ENCODE measurements around the gene TMEM242. TPM values are rescaled to one million over a fixed set of nuclear protein-coding genes. Genes with fewer than 3 reads are reported as not detected.
A peak's percentile ranks its signal among the peaks of the same experiment; 100 is the strongest.

The TMEM242 gene
- total RNA-seq, 2 experiments from 2014 or later = 8.1 to 8.6 TPM

DNA sequence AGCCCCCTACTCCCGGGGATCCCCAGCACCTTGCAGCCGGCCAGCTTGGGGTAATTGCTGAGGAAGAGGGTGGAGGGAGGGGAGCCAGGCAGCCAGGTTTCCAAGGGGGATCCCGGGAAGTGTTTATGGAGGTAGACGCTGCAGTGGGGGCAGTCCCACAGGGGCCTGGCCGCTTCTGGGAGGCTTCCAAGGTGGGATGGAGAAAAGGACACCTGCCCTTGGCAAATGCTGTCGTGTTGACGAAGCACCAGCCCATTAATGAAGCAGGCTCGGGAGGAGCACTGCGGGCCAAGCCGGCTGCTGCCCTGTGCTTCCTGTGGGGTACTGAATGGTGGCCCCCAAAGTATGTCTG is 82.4 kb downstream of the TMEM242 start:
- Mint-ChIP-seq H3K4me1 (ENCODE audit: low read depth) (peaks cover 3% of the 10 kb centered on the region), H3K36me3 (no peaks in the 10 kb centered on the region), H3K27me3 (peaks cover 6% of the 10 kb centered on the region), H3K9me3 (no peaks in the 10 kb centered on the region), H3K4me3 (no peak overlapping the region), H3K27ac (no peak overlapping the region)
- intact Hi-C loops (cut with micrococcal nuclease) = no loop called here
- DNase-seq = no peak
- ChIA-PET POLR2A (no interaction called here), CTCF (no interaction called here)

DNA sequence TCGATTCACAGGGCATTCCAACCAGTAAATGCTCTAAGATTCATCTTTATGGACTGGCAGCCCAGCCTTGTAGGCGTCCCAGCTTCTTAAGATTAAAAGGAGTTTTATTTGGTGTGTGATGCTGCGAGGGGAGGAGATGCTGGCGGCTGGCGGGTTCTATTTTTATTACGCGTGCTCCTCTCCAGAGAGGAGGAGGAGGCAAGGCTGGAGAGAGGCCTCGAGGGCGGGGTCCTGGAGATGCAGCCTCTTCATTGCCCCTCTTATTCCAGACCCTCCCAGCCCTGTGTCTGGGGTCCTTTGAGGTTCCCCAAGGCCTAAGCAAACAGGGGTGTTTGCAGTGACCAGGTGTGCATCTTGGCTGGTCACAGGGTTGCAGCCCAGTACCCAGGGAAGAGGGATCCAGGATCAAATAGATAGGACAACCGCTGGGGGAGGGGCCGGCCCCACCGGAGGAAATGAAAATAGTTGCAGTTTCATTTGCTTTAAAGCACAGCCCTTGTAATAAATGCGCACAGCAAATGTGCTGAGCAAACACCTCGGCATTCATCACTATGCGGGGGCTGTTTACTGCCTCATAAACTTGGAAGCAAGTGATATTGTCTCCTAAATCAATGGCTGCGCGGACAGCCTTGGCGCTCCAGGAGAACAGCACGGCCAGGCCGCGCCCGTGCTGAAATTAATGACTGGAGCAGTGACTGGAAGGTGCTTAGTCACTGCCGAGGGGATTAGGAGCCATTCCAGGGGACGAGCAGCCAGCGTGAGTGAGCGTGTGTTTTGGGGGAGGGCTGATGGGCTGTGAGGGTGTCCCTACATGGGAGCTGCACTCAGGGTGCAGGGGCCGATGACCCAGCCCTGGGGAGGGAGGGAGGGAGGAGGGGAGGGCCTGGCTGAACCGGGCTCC is 83.0 kb downstream of the TMEM242 start:
- intact Hi-C loops (cut with micrococcal nuclease) = no loop called here
- DNase-seq = peak; percentile 22
- Mint-ChIP-seq H3K27ac (no peak overlapping the region), H3K4me1 (ENCODE audit: low read depth) (peaks cover 8% of the 10 kb centered on the region), H3K27me3 (peaks cover 10% of the 10 kb centered on the region), H3K4me3 (no peak overlapping the region), H3K9me3 (no peaks in the 10 kb centered on the region), H3K36me3 (no peaks in the 10 kb centered on the region)
- POLR2A ChIA-PET = no interaction called here
- CTCF ChIA-PET = no interaction called here

DNA sequence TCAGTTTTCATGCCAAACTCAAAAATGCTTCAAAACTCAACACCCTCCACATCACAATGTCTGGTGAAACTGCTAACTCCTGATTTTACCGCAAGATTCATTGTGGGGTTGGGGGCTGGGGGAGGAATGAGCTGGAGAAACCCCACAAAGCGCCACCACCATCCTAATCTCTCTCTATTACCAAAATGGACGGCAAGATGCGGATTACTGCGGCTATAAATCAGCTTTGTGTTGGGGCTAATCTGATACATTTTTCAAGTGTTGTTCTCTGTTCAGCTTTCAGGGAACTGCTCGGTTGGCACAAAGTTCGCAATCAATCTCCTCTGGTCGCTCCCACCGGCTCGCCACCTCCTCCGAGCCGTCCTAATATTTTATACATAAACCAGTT is 83.7 kb downstream of the TMEM242 start:
- no peaks in the 10 kb centered on the region for H3K9me3 Mint-ChIP-seq
- CTCF ChIA-PET = no interaction called here
- peaks cover 15% of the 10 kb centered on the region for H3K27me3 Mint-ChIP-seq
- H3K36me3 Mint-ChIP-seq = no peaks in the 10 kb centered on the region
- POLR2A ChIA-PET = no interaction called here
- intact Hi-C loops (cut with micrococcal nuclease) = no loop called here
- H3K27ac Mint-ChIP-seq = no peak overlapping the region
- H3K4me3 Mint-ChIP-seq = no peak overlapping the region
- H3K4me1 Mint-ChIP-seq (ENCODE audit: low read depth) = peaks cover 13% of the 10 kb centered on the region
- no peak for DNase-seq

Other genes starting within 250 kb of the TMEM242 start
- 1 to 10 TPM; 1.4 to 2.0 TPM for gene ZDHHC14, start 57.7 kb upstream of the TMEM242 start, total RNA-seq

Data from activated CD4-positive, alpha-beta memory T cell treated with anti-CD3 and anti-CD28 coated beads for 36 hours (primary cell).